DND-41 (cell line): ENCODE measurements around the gene DCLK3.

Experiments used
- EZH2 ChIP-seq: IDR thresholded peaks from 3 replicates; pipeline ENCODE4 v1.6.1; 2012; ENCODE audit warnings: borderline replicate concordance, low read depth, mild to moderate bottlenecking, moderate library complexity, low read length, inconsistent platforms; ENCODE audit not compliant: severe bottlenecking
- TF ChIP-seq, protein P1 (sequence below): IDR thresholded peaks from 2 replicates; pipeline ENCODE4 v1.5.1; 2012; ENCODE audit warnings: borderline replicate concordance, low read length, moderate library complexity, mild to moderate bottlenecking; ENCODE audit not compliant: poor library complexity, severe bottlenecking; ENCODE audit errors: extremely low read depth

GRCh38 chr3:36674816-36675215 is 89.5 kb downstream of the DCLK3 start:
- TF ChIP-seq, protein P1, sequence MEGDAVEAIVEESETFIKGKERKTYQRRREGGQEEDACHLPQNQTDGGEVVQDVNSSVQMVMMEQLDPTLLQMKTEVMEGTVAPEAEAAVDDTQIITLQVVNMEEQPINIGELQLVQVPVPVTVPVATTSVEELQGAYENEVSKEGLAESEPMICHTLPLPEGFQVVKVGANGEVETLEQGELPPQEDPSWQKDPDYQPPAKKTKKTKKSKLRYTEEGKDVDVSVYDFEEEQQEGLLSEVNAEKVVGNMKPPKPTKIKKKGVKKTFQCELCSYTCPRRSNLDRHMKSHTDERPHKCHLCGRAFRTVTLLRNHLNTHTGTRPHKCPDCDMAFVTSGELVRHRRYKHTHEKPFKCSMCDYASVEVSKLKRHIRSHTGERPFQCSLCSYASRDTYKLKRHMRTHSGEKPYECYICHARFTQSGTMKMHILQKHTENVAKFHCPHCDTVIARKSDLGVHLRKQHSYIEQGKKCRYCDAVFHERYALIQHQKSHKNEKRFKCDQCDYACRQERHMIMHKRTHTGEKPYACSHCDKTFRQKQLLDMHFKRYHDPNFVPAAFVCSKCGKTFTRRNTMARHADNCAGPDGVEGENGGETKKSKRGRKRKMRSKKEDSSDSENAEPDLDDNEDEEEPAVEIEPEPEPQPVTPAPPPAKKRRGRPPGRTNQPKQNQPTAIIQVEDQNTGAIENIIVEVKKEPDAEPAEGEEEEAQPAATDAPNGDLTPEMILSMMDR, result no peak
- TF ChIP-seq EZH2, result no peak
